Measurements from ENCODE around the gene OSBPL10. TPM values are rescaled to one million over a fixed set of nuclear protein-coding genes. Genes with fewer than 3 reads are reported as not detected.

Gene OSBPL10
- total RNA-seq, 2 donors from 2014 or later: 82.8 to 127 TPM

- 94% methylated on average over 11 of the region's 11 CpGs for WGBS
- no peak for DNase-seq (ENCODE audit: low spot score)
- Histone ChIP-seq H3K4me3 (no peak overlapping the region), H3K9me3 (no peaks in the 10 kb centered on the region), H3K4me1 (replicated peaks) (no peaks in the 10 kb centered on the region), H3K27me3 (replicated peaks; ENCODE audit: insufficient read depth) (no peaks in the 10 kb centered on the region), H3K36me3 (no peaks in the 10 kb centered on the region), H3K27ac (no peak overlapping the region)
- TF ChIP-seq POLR2AphosphoS5 (IDR thresholded peaks at IDR 0.05) (no peak), POLR2A (IDR thresholded peaks at IDR 0.05) (no peak), CTCF (IDR thresholded peaks at IDR 0.05) (no peak)
- intact Hi-C loops (cut with DNase I): no loop called here
Observed at GRCh38 chr3:31714495-31715280, 266.4 kb downstream of the OSBPL10 start.

GRCh38 chr3:31713816-31714215 lies 267.2 kb downstream of the OSBPL10 start:
- no peak for DNase-seq (ENCODE audit: low spot score)
- intact Hi-C loops (cut with DNase I): no loop called here
- WGBS: 88% methylated on average over 5 of the region's 5 CpGs
- Histone ChIP-seq H3K27me3 (replicated peaks; ENCODE audit: insufficient read depth) (no peaks in the 10 kb centered on the region), H3K9me3 (no peaks in the 10 kb centered on the region), H3K4me3 (no peak overlapping the region), H3K36me3 (no peaks in the 10 kb centered on the region), H3K4me1 (replicated peaks) (no peaks in the 10 kb centered on the region), H3K27ac (no peak overlapping the region)
- no peak for TF ChIP-seq POLR2AphosphoS5 (IDR thresholded peaks at IDR 0.05)

GRCh38 chr3:31710123-31710803 lies 270.8 kb downstream of the OSBPL10 start:
- WGBS: 89% methylated on average over 6 of the region's 6 CpGs
- Histone ChIP-seq H3K4me1 (replicated peaks) (no peaks in the 10 kb centered on the region), H3K9me3 (no peaks in the 10 kb centered on the region), H3K36me3 (no peaks in the 10 kb centered on the region), H3K27ac (no peak overlapping the region), H3K27me3 (replicated peaks; ENCODE audit: insufficient read depth) (no peaks in the 10 kb centered on the region), H3K4me3 (no peak overlapping the region)
- no peak for TF ChIP-seq POLR2A (IDR thresholded peaks at IDR 0.05)
- TF ChIP-seq CTCF (IDR thresholded peaks at IDR 0.05): no peak
- no peak for TF ChIP-seq POLR2AphosphoS5 (IDR thresholded peaks at IDR 0.05)
- intact Hi-C loops (cut with DNase I): no loop called here
- DNase-seq (ENCODE audit: low spot score): no peak

GRCh38 chr3:31709526-31709925 lies 271.5 kb downstream of the OSBPL10 start:
- Histone ChIP-seq H3K9me3 (no peaks in the 10 kb centered on the region), H3K4me3 (no peak overlapping the region), H3K36me3 (no peaks in the 10 kb centered on the region), H3K27me3 (replicated peaks; ENCODE audit: insufficient read depth) (no peaks in the 10 kb centered on the region), H3K27ac (no peak overlapping the region), H3K4me1 (replicated peaks) (no peaks in the 10 kb centered on the region)
- no peak for DNase-seq (ENCODE audit: low spot score)
- 90% methylated on average over 4 of the region's 4 CpGs for WGBS
- TF ChIP-seq POLR2A (IDR thresholded peaks at IDR 0.05) (no peak), POLR2AphosphoS5 (IDR thresholded peaks at IDR 0.05) (no peak)
- intact Hi-C loops (cut with DNase I): no loop called here

- H3K4me1 ChIP-seq (replicated peaks): no peaks in the 10 kb centered on the region
- H3K9me3 ChIP-seq: no peaks in the 10 kb centered on the region
- no peak overlapping the region for H3K27ac ChIP-seq
- DNase-seq (ENCODE audit: low spot score): no peak
- no peak overlapping the region for H3K4me3 ChIP-seq
- no peaks in the 10 kb centered on the region for H3K36me3 ChIP-seq
- intact Hi-C loops (cut with DNase I): no loop called here
- 88% methylated on average over 9 of the region's 9 CpGs for WGBS
- H3K27me3 ChIP-seq (replicated peaks; ENCODE audit: insufficient read depth): no peaks in the 10 kb centered on the region
- no peak for TF ChIP-seq POLR2A (IDR thresholded peaks at IDR 0.05)
- TF ChIP-seq POLR2AphosphoS5 (IDR thresholded peaks at IDR 0.05): no peak
- no peak for TF ChIP-seq CTCF (IDR thresholded peaks at IDR 0.05)
Observed at GRCh38 chr3:31709005-31709404, 272.1 kb downstream of the OSBPL10 start.

Data from prostate gland (tissue), 2 donors.